Body of pancreas (tissue), 4 donors: ENCODE results near the gene FGF14. TPM values are rescaled to one million over a fixed set of nuclear protein-coding genes. Genes with fewer than 3 reads are reported as not detected.

ENCODE experiments used
- ATAC-seq: fragments of 150-250 bp; one replicate; pipeline ENCODE4 v1.9.1; 2016
- DNase-seq, 4 donors: peaks; one replicate each; pipeline ENCODE4 v3.0.0-alpha.2; 2019
- H3K27ac ChIP-seq, 4 donors: fragments of 200-600 bp; sonication (generic); 1 replicate in 3 of 4; 2 replicates in 1 of 4; pipeline versions ENCODE4 v1.5.1 to v1.6.1; 2016 to 2019; ENCODE audit warnings: mild to moderate bottlenecking in 1 of 4, mixed read lengths in 1 of 4, moderate library complexity in 1 of 4
- H3K27me3 ChIP-seq, 2 donors: fragments of 200-600 bp; sonication (generic); one replicate each; pipeline ENCODE4 v1.6.0; 2016; ENCODE audit warnings: mild to moderate bottlenecking in 1 of 2
- H3K36me3 ChIP-seq, 2 donors: fragments of 200-600 bp; sonication (generic); replicated peaks in 1 of 2; 2 replicates each; pipeline ENCODE4 v1.5.1; 2016; ENCODE audit warnings: low read depth in 2 of 2; ENCODE audit not compliant: insufficient read depth in 1 of 2
- H3K4me1 ChIP-seq: fragments of 200-600 bp; sonication (generic); one replicate; pipeline ENCODE4 v1.6.0; 2016
- H3K4me3 ChIP-seq, 2 donors: fragments of 200-600 bp; sonication (generic); 1 replicate in 1 of 2; 2 replicates in 1 of 2; pipeline ENCODE4 v1.5.1; 2016 to 2019
- H3K9me3 ChIP-seq, 3 donors: fragments of 200-600 bp; sonication (generic); 1 replicate in 2 of 3; 2 replicates in 1 of 3; pipeline ENCODE4 v1.5.1; 2016
- CTCF ChIP-seq, 7 experiments: fragments of 450-650 bp in 4 of 7; fragments of 200-600 bp in 3 of 7; sonication (generic) in 3 of 7; IDR thresholded peaks; one replicate each; pipeline ENCODE4 v1.5.1; 2016 to 2019; ENCODE audit warnings: antibody characterized with exemption in 7 of 7
- POLR2A ChIP-seq, 3 donors: fragments of 450-650 bp; IDR thresholded peaks; one replicate each; pipeline ENCODE4 v1.6.1; 2016; ENCODE audit warnings: antibody characterized with exemption in 3 of 3, mild to moderate bottlenecking in 2 of 3
- WGBS, 2 donors: methylation state at CpG; one replicate each; pipeline ENCODE4 v1.1.5; 2017; 5-methylcytosine and 5-hydroxymethylcytosine counted together
- intact Hi-C: fragments of 100-400 bp; cut with DNase I; formaldehyde crosslinking; loops from one replicate; pipeline ENCODE4 v1.15.1; 2023
- total RNA-seq, 2 donors: library from RNA; depleted of rRNA; stranded (reverse); fragments of >200 nt; gene quantifications; one replicate each; pipeline ENCODE4 v1.1.0, GENCODE V29; 2016

The FGF14 gene
- total RNA-seq, 2 donors from 2014 or later, result under 0.01 to 0.52 TPM

GRCh38 chr13:102152790-102153189 lies 249.1 kb downstream of the FGF14 start:
- H3K36me3 ChIP-seq, result no peaks in the 10 kb centered on the region
- DNase-seq (no peak), ATAC-seq (no peak)
- intact Hi-C loops, result no loop called here
- no peaks in the 10 kb centered on the region for H3K4me1 ChIP-seq
- H3K27ac ChIP-seq, result no peak overlapping the region
- no peak overlapping the region for H3K4me3 ChIP-seq
- 63 to 70% methylated on average over 5 of the region's 5 CpGs for WGBS, 2 donors
- no peak for TF ChIP-seq CTCF (IDR thresholded peaks at IDR 0.05)
- no peak for TF ChIP-seq POLR2A (IDR thresholded peaks at IDR 0.05)
- H3K9me3 ChIP-seq, result no peaks in the 10 kb centered on the region
- no peaks in the 10 kb centered on the region for H3K27me3 ChIP-seq

DNA sequence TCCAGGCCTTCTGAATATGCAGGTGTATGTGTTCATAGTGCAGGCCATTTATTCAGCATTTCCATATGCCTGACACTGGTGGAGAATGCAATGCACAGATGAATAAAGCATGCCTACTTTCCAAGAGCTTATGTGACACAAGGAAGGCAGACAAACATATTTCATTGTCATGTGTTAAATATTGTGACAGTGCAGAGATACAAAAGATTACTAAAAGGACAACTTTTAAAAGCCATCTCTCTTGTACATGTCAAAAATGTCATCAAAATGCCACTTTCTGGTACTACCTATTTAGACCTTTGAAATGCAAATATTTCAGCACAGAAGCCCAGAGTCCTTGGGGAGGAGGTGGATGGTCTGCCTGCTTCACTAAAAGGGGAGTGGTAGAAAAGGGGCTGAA lies 254.5 kb downstream of the FGF14 start:
- ATAC-seq (no peak), DNase-seq (no peak)
- TF ChIP-seq POLR2A (IDR thresholded peaks at IDR 0.05), result no peak
- no peak for TF ChIP-seq CTCF (IDR thresholded peaks at IDR 0.05)
- no peaks in the 10 kb centered on the region for H3K27me3 ChIP-seq
- H3K9me3 ChIP-seq, result no peaks in the 10 kb centered on the region
- H3K4me1 ChIP-seq, result no peaks in the 10 kb centered on the region
- H3K36me3 ChIP-seq, result no peaks in the 10 kb centered on the region
- intact Hi-C loops, result loop anchor here (10.0 kb wide), 1 partner anchor 307 kb away; no protein-coding TSS in a partner anchor
- H3K4me3 ChIP-seq, result no peak overlapping the region
- no peak overlapping the region for H3K27ac ChIP-seq

- ATAC-seq (no peak), DNase-seq (no peak)
- Histone ChIP-seq H3K4me3 (no peak overlapping the region), H3K36me3 (no peaks in the 10 kb centered on the region), H3K4me1 (no peaks in the 10 kb centered on the region), H3K9me3 (no peaks in the 10 kb centered on the region), H3K27me3 (no peaks in the 10 kb centered on the region), H3K27ac (no peak overlapping the region)
- intact Hi-C loops, result loop anchor here (10.0 kb wide), 1 partner anchor 309 kb away; no protein-coding TSS in a partner anchor
- TF ChIP-seq POLR2A (IDR thresholded peaks at IDR 0.05) (no peak), CTCF (IDR thresholded peaks at IDR 0.05) (no peak)
Measured at GRCh38 chr13:102145750-102146149, 256.1 kb downstream of the FGF14 start.

GRCh38 chr13:102142473-102142826 lies 259.4 kb downstream of the FGF14 start:
- Histone ChIP-seq H3K4me1 (no peaks in the 10 kb centered on the region), H3K36me3 (no peaks in the 10 kb centered on the region), H3K27me3 (no peaks in the 10 kb centered on the region), H3K4me3 (no peak overlapping the region), H3K9me3 (no peaks in the 10 kb centered on the region), H3K27ac (no peak overlapping the region)
- TF ChIP-seq CTCF (IDR thresholded peaks at IDR 0.05), result no peak
- no peak for TF ChIP-seq POLR2A (IDR thresholded peaks at IDR 0.05)
- ATAC-seq (no peak), DNase-seq (no peak)
- intact Hi-C loops, result loop anchor here (10.0 kb wide), 1 partner anchor 312 kb away; no protein-coding TSS in a partner anchor
- 77 to 81% methylated on average over 1 of the region's 1 CpG for WGBS, 2 donors

GRCh38 chr13:102141625-102142472 lies 260.0 kb downstream of the FGF14 start:
- ATAC-seq (no peak), DNase-seq (no peak)
- Histone ChIP-seq H3K27ac (no peak overlapping the region), H3K36me3 (no peaks in the 10 kb centered on the region), H3K27me3 (no peaks in the 10 kb centered on the region), H3K4me3 (no peak overlapping the region), H3K9me3 (no peaks in the 10 kb centered on the region), H3K4me1 (no peaks in the 10 kb centered on the region)
- 24% methylated on average over 4 of the region's 4 CpGs for WGBS, 2 donors
- TF ChIP-seq POLR2A (IDR thresholded peaks at IDR 0.05) (no peak), CTCF (IDR thresholded peaks at IDR 0.05) (peak in 6 of 7 experiments; percentile 52 to 62 (median 58))
- intact Hi-C loops, result loop anchor here (10.0 kb wide), 1 partner anchor 313 kb away; no protein-coding TSS in a partner anchor
